Peyer's patch (tissue), 4 donors: ENCODE data around the gene CLEC2D.

Experiments used
- CTCF ChIP-seq, 6 experiments: fragments of 450-650 bp in 4 of 6; fragments of 200-600 bp in 2 of 6; sonication (generic) in 1 of 6; IDR thresholded peaks; one replicate each; pipeline ENCODE4 v1.5.1; 2017 to 2019; ENCODE audit warnings: antibody characterized with exemption in 6 of 6, mild to moderate bottlenecking in 3 of 6, moderate library complexity in 1 of 6
- POLR2A ChIP-seq, 2 donors: fragments of 450-650 bp; IDR thresholded peaks; one replicate each; pipeline ENCODE4 v1.5.1; 2017; ENCODE audit warnings: antibody characterized with exemption in 2 of 2, mild to moderate bottlenecking in 2 of 2, moderate library complexity in 2 of 2

- TF ChIP-seq CTCF (IDR thresholded peaks at IDR 0.05), result no peak
- no peak for TF ChIP-seq POLR2A (IDR thresholded peaks at IDR 0.05)
Observed at GRCh38 chr12:9651265-9651729, 18.2 kb upstream of the CLEC2D start.
